Right cardiac atrium (tissue), 5 donors: ENCODE data around the gene NOS3. TPM values are rescaled to one million over a fixed set of nuclear protein-coding genes. Genes with fewer than 3 reads are reported as not detected.
"Not testable (repeated sequence)": the region's sequence is repeated elsewhere in the genome, so short reads cannot be mapped to it uniquely, and the experiment has no call there.

Experiments used
- ATAC-seq, 2 donors: fragments of 200-7000 bp; cut with Tn5 transposase; one replicate each; pipeline versions ENCODE4 v1.8.0 to v1.9.1; 2020; ENCODE audit warnings: moderate library complexity in 2 of 2, mild to moderate bottlenecking in 1 of 2
- DNase-seq, 3 donors: peaks; one replicate each; pipeline ENCODE4 v3.0.0-alpha.2; 2020
- H3K27ac ChIP-seq: one replicate; pipeline ENCODE4 v1.5.1; 2013; ENCODE audit warnings: mild to moderate bottlenecking, low read length, control low read depth, moderate library complexity
- H3K27me3 ChIP-seq: one replicate; pipeline ENCODE4 v1.6.1; 2013; ENCODE audit not compliant: control insufficient read depth, insufficient read depth
- H3K4me1 ChIP-seq: one replicate; pipeline ENCODE4 v1.6.1; 2013; ENCODE audit warnings: low read length; ENCODE audit not compliant: control insufficient read depth, insufficient read depth
- H3K4me3 ChIP-seq: one replicate; pipeline ENCODE4 v1.5.1; 2013; ENCODE audit warnings: low read length, control low read depth
- H3K9me3 ChIP-seq: one replicate; pipeline ENCODE4 v1.6.1; 2013; ENCODE audit warnings: low read length; ENCODE audit not compliant: control insufficient read depth
- WGBS: extraction: QIAGEN DNeasy Blood & Tissue Kit; methylation state at CpG from one replicate; pipeline ENCODE4 v1.1.7; 2013; 5-methylcytosine and 5-hydroxymethylcytosine counted together
- intact Hi-C, 4 donors: fragments of 100-400 bp; cut with DNase I; formaldehyde crosslinking; loops; one replicate each; pipeline versions ENCODE4 v1.11.0 to v1.14.0; 2022 to 2023
- polyA plus RNA-seq: library from polyadenylated mRNA; stranded (reverse); fragments of 200-250 nt; gene quantifications from one replicate; pipeline ENCODE4 v1.2.3, GENCODE V29; 2013
- total RNA-seq, 4 donors: library from RNA; stranded (reverse); fragmentation: NEBNext Ultra II Directional; extraction: Animal tissue kit (Norgen Biotek cat#: 25700); gene quantifications; one replicate each; pipeline ENCODE4 v1.2.1, GENCODE V29; 2021
- donor health status: healthy with polysubstance abuse.
- donor health status: DM: no; HTN: yes; CAD: no.
- donor health status: DM: no; HTN: no; CAD: no.
- donor health status: DM: no; HTN: yes; CAD: no; lungs with severe emphysema.
- donor health status: DM: yes; HTN: yes; CAD: no.

NOS3 gene
- total and polyA plus RNA-seq, 5 donors = 13.5 to 80.4 (median 21.4) TPM

GRCh38 chr7:151005566-151005965, 14.7 kb downstream of the NOS3 start:
- 83% methylated on average over 9 of the region's 9 CpGs for WGBS
- DNase-seq (peak in 1 of 3 donors; percentile 11), ATAC-seq (no peak)
- no peak overlapping the region for H3K4me3 ChIP-seq
- H3K4me1 ChIP-seq = no peaks in the 10 kb centered on the region
- H3K27me3 ChIP-seq = no peaks in the 10 kb centered on the region
- intact Hi-C loops = no loop called here
- H3K9me3 ChIP-seq = no peaks in the 10 kb centered on the region
- H3K27ac ChIP-seq = no peak overlapping the region

GRCh38 chr7:151006590-151007300, 15.9 kb downstream of the NOS3 start:
- Histone ChIP-seq H3K9me3 (no peaks in the 10 kb centered on the region), H3K27me3 (no peaks in the 10 kb centered on the region), H3K4me3 (no peak overlapping the region), H3K4me1 (no peaks in the 10 kb centered on the region), H3K27ac (no peak overlapping the region)
- intact Hi-C loops = no loop called here
- WGBS = 81% methylated on average over 23 of the region's 23 CpGs
- ATAC-seq (peak in 1 of 2 donors; percentile 5), DNase-seq (peak; percentile 12 to 58 (median 55))

- H3K4me3 ChIP-seq = no peak overlapping the region
- no peaks in the 10 kb centered on the region for H3K4me1 ChIP-seq
- ATAC-seq (peak; percentile 68 to 71), DNase-seq (peak; percentile 66 to 84 (median 83))
- no peak overlapping the region for H3K27ac ChIP-seq
- intact Hi-C loops = no loop called here
- H3K9me3 ChIP-seq = no peaks in the 10 kb centered on the region
- no peaks in the 10 kb centered on the region for H3K27me3 ChIP-seq
- 66% methylated on average over 7 of the region's 7 CpGs for WGBS
These were observed 16.7 kb downstream of the NOS3 start for GRCh38 chr7:151007469-151007898.

GRCh38 chr7:151008143-151008510, 17.3 kb downstream of the NOS3 start:
- DNase-seq (peak; percentile 65 to 78 (median 71)), ATAC-seq (peak; percentile 63 to 68)
- H3K27me3 ChIP-seq = no peaks in the 10 kb centered on the region
- no peaks in the 10 kb centered on the region for H3K4me1 ChIP-seq
- intact Hi-C loops = no loop called here
- no peak overlapping the region for H3K4me3 ChIP-seq
- H3K9me3 ChIP-seq = no peaks in the 10 kb centered on the region
- no peak overlapping the region for H3K27ac ChIP-seq
- 18% methylated on average over 11 of the region's 11 CpGs for WGBS

GRCh38 chr7:151008511-151009323, 17.9 kb downstream of the NOS3 start:
- WGBS = 37% methylated on average over 40 of the region's 40 CpGs
- H3K4me3 ChIP-seq = no peak overlapping the region
- ATAC-seq (peak; percentile 56 to 63), DNase-seq (peak; percentile 85 to 94 (median 93))
- intact Hi-C loops = no loop called here
- H3K27ac ChIP-seq = no peak overlapping the region
- H3K27me3 ChIP-seq = no peaks in the 10 kb centered on the region
- no peaks in the 10 kb centered on the region for H3K9me3 ChIP-seq
- no peaks in the 10 kb centered on the region for H3K4me1 ChIP-seq

- no peaks in the 10 kb centered on the region for H3K9me3 ChIP-seq
- no peak overlapping the region for H3K4me3 ChIP-seq
- peak in 2 of 3 donors; percentile 59 to 61 for DNase-seq
- no peak overlapping the region for H3K27ac ChIP-seq
- H3K4me1 ChIP-seq = no peaks in the 10 kb centered on the region
- no peaks in the 10 kb centered on the region for H3K27me3 ChIP-seq
- intact Hi-C loops = loop anchor here in 1 of 4 donors (10.0 kb wide), 1 partner anchor 105 kb away; no protein-coding TSS in a partner anchor
- WGBS = 73% methylated on average over 22 of the region's 22 CpGs
- no peak for ATAC-seq
These were observed 18.7 kb downstream of the NOS3 start for GRCh38 chr7:151009327-151010036.

GRCh38 chr7:151010037-151010306, 19.2 kb downstream of the NOS3 start:
- Histone ChIP-seq H3K4me1 (no peaks in the 10 kb centered on the region), H3K4me3 (no peak overlapping the region), H3K27me3 (no peaks in the 10 kb centered on the region), H3K9me3 (no peaks in the 10 kb centered on the region), H3K27ac (no peak overlapping the region)
- 55% methylated on average over 7 of the region's 7 CpGs for WGBS
- ATAC-seq (no peak), DNase-seq (peak in 1 of 3 donors; percentile 53)
- intact Hi-C loops = loop anchor here in 1 of 4 donors (10.0 kb wide), 1 partner anchor 105 kb away; no protein-coding TSS in a partner anchor

- Histone ChIP-seq H3K4me1 (no peaks in the 10 kb centered on the region), H3K27ac (no peak overlapping the region), H3K4me3 (no peak overlapping the region), H3K9me3 (no peaks in the 10 kb centered on the region), H3K27me3 (no peaks in the 10 kb centered on the region)
- WGBS = 43% methylated on average over 18 of the region's 18 CpGs
- DNase-seq = peak in 2 of 3 donors; percentile 65 to 67
- intact Hi-C loops = loop anchor here in 1 of 4 donors (10.0 kb wide), 1 partner anchor 104 kb away; no protein-coding TSS in a partner anchor
- no peak for ATAC-seq
These were observed 19.7 kb downstream of the NOS3 start for GRCh38 chr7:151010307-151011096.

GRCh38 chr7:151011097-151011409, 20.2 kb downstream of the NOS3 start:
- no peaks in the 10 kb centered on the region for H3K27me3 ChIP-seq
- intact Hi-C loops = loop anchor here in 1 of 4 donors (10.0 kb wide), 1 partner anchor 104 kb away; no protein-coding TSS in a partner anchor
- ATAC-seq (no peak), DNase-seq (no peak)
- H3K27ac ChIP-seq = no peak overlapping the region
- H3K4me1 ChIP-seq = no peaks in the 10 kb centered on the region
- H3K9me3 ChIP-seq = no peaks in the 10 kb centered on the region
- H3K4me3 ChIP-seq = no peak overlapping the region
- WGBS = 58% methylated on average over 1 of the region's 1 CpG

- intact Hi-C loops = loop anchor here in 1 of 4 donors (10.0 kb wide), 1 partner anchor 103 kb away; no protein-coding TSS in a partner anchor
These were observed 20.8 kb downstream of the NOS3 start for GRCh38 chr7:151011616-151012015.

More at GRCh38 chr7:151011616-151012015, 20.8 kb downstream of the NOS3 start:
- not testable (repeated sequence) for H3K4me1 ChIP-seq, H3K9me3 ChIP-seq, H3K4me3 ChIP-seq, H3K27me3 ChIP-seq, H3K27ac ChIP-seq, ATAC-seq
- peak in 1 of 3 donors; percentile 51 for DNase-seq
- WGBS = 93% methylated on average over 12 of the region's 12 CpGs
